GM12878 (cell line): Measurements from ENCODE around the gene TBCD. TPM values are rescaled to one million over a fixed set of nuclear protein-coding genes. Genes with fewer than 3 reads are reported as not detected.

Source experiments
- ATAC-seq: fragments of 200-7000 bp; cut with Tn5 transposase; 3 replicates; pipeline ENCODE4 v1.9.1; 2020; ENCODE audit warnings: mild to moderate bottlenecking, moderate library complexity
- BruUV-seq: library from RNA; stranded (reverse); fragments of 400-500 nt; replicated peaks from 2 replicates; lab custom pipeline; 2021; lab: Mats Ljungman, UMichigan
- CTCF ChIA-PET: fragments of 300-600 bp; sonication (Branson Sonifier 250); formaldehyde crosslinking; extraction: SDS; loops from one replicate; lab custom pipeline; 2021; ENCODE audit warnings: inconsistent platforms; lab: Yijun Ruan, JAX
- POLR2A ChIA-PET: fragments of 350-600 bp; formaldehyde crosslinking; extraction: SDS; loops from one replicate; lab custom pipeline; 2021; ENCODE audit warnings: inconsistent platforms; lab: Charles Lee
- RAD21 ChIA-PET: fragments of 300-600 bp; sonication (Branson Sonifier 250); formaldehyde crosslinking; loops from one replicate; lab custom pipeline; 2023; ENCODE audit warnings: antibody characterized with exemption; ENCODE audit not compliant: unreplicated experiment; lab: Charles Lee
- SMC1A ChIA-PET: fragments of 300-600 bp; sonication (Branson Sonifier 250); formaldehyde crosslinking; loops from one replicate; lab custom pipeline; 2023; ENCODE audit not compliant: unreplicated experiment, uncharacterized antibody; lab: Charles Lee
- DNase-seq: peaks from one replicate; pipeline ENCODE4 v3.0.0-alpha.2; 2011; ENCODE audit warnings: low read depth, low spot score
- FAIRE-seq: peaks from 3 replicates; lab custom pipeline; 2011; peaks lifted over from hg19 to GRCh38; lab: Jason Lieb, UNC
- H2AFZ ChIP-seq: 2 replicates; pipeline ENCODE4 v1.6.0; 2011; ENCODE audit warnings: low read depth, low read length, control low read depth; ENCODE audit not compliant: control insufficient read depth
- H3K27ac ChIP-seq: 2 replicates; pipeline ENCODE4 v1.5.1; 2011; ENCODE audit warnings: control low read depth; ENCODE audit not compliant: control insufficient read depth, insufficient read depth
- H3K27me3 ChIP-seq, 2 experiments: replicated peaks in 1 of 2; 2 replicates each; pipeline versions ENCODE4 v1.6.0 to v1.6.1; 2011; ENCODE audit warnings: low read length in 1 of 2; ENCODE audit not compliant: control insufficient read depth in 2 of 2, insufficient read depth in 2 of 2
- H3K36me3 ChIP-seq, 2 experiments: 2 replicates each; pipeline ENCODE4 v1.5.1; 2011; ENCODE audit warnings: low read length in 1 of 2; ENCODE audit not compliant: control insufficient read depth in 2 of 2, insufficient read depth in 2 of 2
- H3K4me1 ChIP-seq: 2 replicates; pipeline ENCODE4 v1.6.1; 2011; ENCODE audit warnings: mild to moderate bottlenecking, low read length, moderate library complexity, mixed read lengths; ENCODE audit not compliant: control insufficient read depth, insufficient read depth
- H3K4me2 ChIP-seq: 2 replicates; pipeline ENCODE4 v1.6.0; 2011; ENCODE audit warnings: control low read depth; ENCODE audit not compliant: control insufficient read depth, insufficient read depth
- H3K4me3 ChIP-seq: fragments of 200-600 bp; sonication (generic); 2 replicates; pipeline ENCODE4 v1.5.1; 2016
- H3K79me2 ChIP-seq: 2 replicates; pipeline ENCODE4 v1.6.0; 2011; ENCODE audit warnings: low read length; ENCODE audit not compliant: control insufficient read depth, insufficient read depth
- H3K9ac ChIP-seq: 2 replicates; pipeline ENCODE4 v1.8.0; 2011; ENCODE audit warnings: low read length, control low read depth, mixed read lengths; ENCODE audit not compliant: control insufficient read depth, insufficient read depth
- H3K9me3 ChIP-seq: replicated peaks from 3 replicates; pipeline ENCODE4 v1.5.1; 2011; ENCODE audit warnings: mild to moderate bottlenecking, low read length; ENCODE audit not compliant: control insufficient read depth, insufficient read depth
- H4K20me1 ChIP-seq: 2 replicates; pipeline ENCODE4 v1.6.0; 2011; ENCODE audit not compliant: control insufficient read depth, insufficient read depth
- ATF3 ChIP-seq: IDR thresholded peaks from 2 replicates; pipeline ENCODE4 v1.6.1; 2011; ENCODE audit warnings: low read depth, mild to moderate bottlenecking, low read length, moderate library complexity, borderline replicate concordance; ENCODE audit errors: extremely low read depth
- BHLHE40 ChIP-seq, 2 experiments: fragments of 450-650 bp in 1 of 2; IDR thresholded peaks; 2 replicates each; pipeline ENCODE4 v1.6.1; 2011 to 2017; ENCODE audit warnings: low read depth in 2 of 2, borderline replicate concordance in 1 of 2, improper control_type of control experiment in 1 of 2, low read length in 1 of 2, mild to moderate bottlenecking in 1 of 2
- CHD1 ChIP-seq: IDR thresholded peaks from 2 replicates; pipeline ENCODE4 v1.6.1; 2012; ENCODE audit warnings: low read depth, low read length, improper control_type of control experiment
- CREB1 ChIP-seq: IDR thresholded peaks from 2 replicates; pipeline ENCODE4 v1.6.1; 2012; ENCODE audit warnings: low read depth, mild to moderate bottlenecking, inconsistent platforms
- KDM1A ChIP-seq: fragments of 200-600 bp; sonication (generic); IDR thresholded peaks from 2 replicates; pipeline ENCODE4 v1.6.1; 2016; ENCODE audit warnings: borderline replicate concordance
- MYC ChIP-seq: IDR thresholded peaks from 2 replicates; pipeline ENCODE4 v1.6.1; 2011; ENCODE audit warnings: mild to moderate bottlenecking, low read length, moderate library complexity, inconsistent platforms; ENCODE audit not compliant: insufficient read depth, insufficient replicate concordance, insufficient read length, severe bottlenecking
- NRF1 ChIP-seq: conservative IDR thresholded peaks from 2 replicates; pipeline ENCODE4 v1.6.1; 2011; ENCODE audit warnings: mild to moderate bottlenecking, low read depth, low read length, improper control_type of control experiment
- RFX5 ChIP-seq: IDR thresholded peaks from 2 replicates; pipeline ENCODE4 v1.6.1; 2011; ENCODE audit warnings: low read depth, low read length, improper control_type of control experiment
- TAF1 ChIP-seq: IDR thresholded peaks from 2 replicates; pipeline ENCODE4 v1.6.1; 2011; ENCODE audit warnings: mild to moderate bottlenecking, low read depth, low read length, borderline replicate concordance
- ZBTB4 ChIP-seq: fragments of 450-650 bp; formaldehyde crosslinking; IDR thresholded peaks from 2 replicates; pipeline ENCODE4 v1.4.0; 2022; ENCODE audit warnings: mild to moderate bottlenecking, moderate library complexity
- WGBS: methylation state at CpG from one replicate; pipeline ENCODE4 v1.1.6; 2016; ENCODE audit warnings: low lambda C conversion rate; ENCODE audit not compliant: insufficient replicate concordance, insufficient coverage; ENCODE audit errors: missing lambda C conversion rate; 5-methylcytosine and 5-hydroxymethylcytosine counted together
- in situ Hi-C: fragments of 300-500 bp; cut with MboI; formaldehyde crosslinking; loops from 9 replicates; pipeline ENCODE4 v1.14.3; 2018; ENCODE audit warnings: mixed read lengths
- intact Hi-C: fragments of 100-400 bp; cut with micrococcal nuclease; formaldehyde crosslinking; loops from one replicate; pipeline ENCODE4 v1.14.2; 2022; ENCODE audit not compliant: unreplicated experiment
- polyA plus RNA-seq, 11 experiments: library from polyadenylated mRNA; depleted of rRNA in 4 of 11; unstranded in 6 of 11; stranded (reverse) in 5 of 11; fragments of >200 nt; fragmentation: Nextera tagmentation in 4 of 11; fragmentation: Illumina TruSeq in 1 of 11; extraction: Ambion mirVana in 4 of 11; extraction: Trizol in 1 of 11; gene quantifications; 1 replicate in 1 of 11; 2 replicates in 10 of 11; pipeline versions ENCODE4 v1.2.1 to v1.2.3, GENCODE V29; 2011 to 2016; ENCODE audit warnings: inconsistent platforms in 2 of 11, missing spikeins in 2 of 11, low read depth in 1 of 11
- total RNA-seq, 4 experiments: library from RNA; depleted of rRNA in 3 of 4; stranded (reverse); fragments of >200 nt in 3 of 4; fragmentation: Illumina TruSeq in 1 of 4; extraction: Trizol in 1 of 4; gene quantifications; 2 replicates each; pipeline versions ENCODE4 v1.2.1 to v1.2.3, GENCODE V29; 2013 to 2021

TBCD gene
- total and polyA plus RNA-seq, 10 of the 15 experiments (the other 5 are each of a cell fraction or from before 2014, with no cell fraction given): 10.3 to 114 (median 52.4) TPM

- no peaks in the 10 kb centered on the region for H3K9me3 ChIP-seq
- RAD21 ChIA-PET: no interaction called here
- ATAC-seq (no peak), FAIRE-seq (no peak), DNase-seq (no peak)
- no peak overlapping the region for H3K4me3 ChIP-seq
- POLR2A ChIA-PET: no interaction called here
- H3K27me3 ChIP-seq: no peaks in the 10 kb centered on the region
- in situ Hi-C loops: no loop called here
- BruUV-seq: no TSS peak
- H4K20me1 ChIP-seq: no peaks in the 10 kb centered on the region
- no peak overlapping the region for H2AFZ ChIP-seq
- CTCF ChIA-PET: no interaction called here
- intact Hi-C loops: no loop called here
- H3K4me2 ChIP-seq: no peak overlapping the region
- H3K79me2 ChIP-seq: no peaks in the 10 kb centered on the region; the same call in 1 of the 2 replicates
- H3K4me1 ChIP-seq: no peaks in the 10 kb centered on the region
- WGBS: 95% methylated on average over 10 of the region's 10 CpGs
- H3K36me3 ChIP-seq: peaks cover 0 to 30% of the 10 kb centered on the region in 2 experiments; a peak in 3 of 4 replicates
- H3K9ac ChIP-seq: no peak overlapping the region
- SMC1A ChIA-PET: no interaction called here
- TF ChIP-seq KDM1A (no peak), MYC (no peak), CHD1 (no peak), BHLHE40 (IDR thresholded peaks at IDR 0.05; ENCODE audit: borderline replicate concordance in 1 of 2, low read depth in 2 of 2, low read length in 1 of 2) (no peak), RFX5 (no peak), CREB1 (no peak)
- no peak overlapping the region for H3K27ac ChIP-seq
Measured at GRCh38 chr17:82893779-82894178, 141.9 kb downstream of the TBCD start.

- FAIRE-seq (no peak), ATAC-seq (no peak), DNase-seq (no peak)
- H3K27ac ChIP-seq: no peak overlapping the region
- ChIA-PET RAD21 (no interaction called here), SMC1A (interaction anchor here (0.9 kb wide), 1 partner anchor 23 kb away, joined by 3 read pairs; no protein-coding TSS in a partner anchor), POLR2A (no interaction called here), CTCF (no interaction called here)
- H3K9me3 ChIP-seq: no peaks in the 10 kb centered on the region
- no peak overlapping the region for H3K4me2 ChIP-seq
- H2AFZ ChIP-seq: no peak overlapping the region
- no peaks in the 10 kb centered on the region for H4K20me1 ChIP-seq
- H3K4me1 ChIP-seq: no peaks in the 10 kb centered on the region
- in situ Hi-C loops: no loop called here
- TF ChIP-seq ATF3 (no peak), TAF1 (no peak), NRF1 (no peak), ZBTB4 (CRISPR knock-in tag) (no peak)
- H3K27me3 ChIP-seq: no peaks in the 10 kb centered on the region
- H3K79me2 ChIP-seq: no peaks in the 10 kb centered on the region; the same call in 1 of the 2 replicates
- intact Hi-C loops: no loop called here
- BruUV-seq: no TSS peak
- H3K9ac ChIP-seq: no peak overlapping the region
- WGBS: 90% methylated on average over 7 of the region's 7 CpGs
- no peak overlapping the region for H3K4me3 ChIP-seq
- H3K36me3 ChIP-seq: peaks cover 0 to 35% of the 10 kb centered on the region in 2 experiments; a peak in 3 of 4 replicates
Measured at GRCh38 chr17:82894389-82894788, 142.5 kb downstream of the TBCD start.
